Activated T-cell treated with anti-CD3 and anti-CD28 coated beads, Interleukin-2, amount 50 U/mL, for 72 hours (primary cell): ENCODE measurements around the gene PTPN13. TPM values are rescaled to one million over a fixed set of nuclear protein-coding genes. Genes with fewer than 3 reads are reported as not detected.

Experiments used
- ATAC-seq, 2 donors: fragments of 150-1000 bp; cut with Tn5 transposase; replicated peaks in 1 of 2; 2 replicates each; pipeline ENCODE4 v1.10.0; 2021; ENCODE audit warnings: moderate library complexity in 2 of 2, mild to moderate bottlenecking in 1 of 2
- DNase-seq, 2 donors: peaks; one replicate each; pipeline ENCODE4 v3.0.0; 2021 to 2022; ENCODE audit warnings: mixed read lengths in 1 of 2
- H3K27ac Mint-ChIP-seq: one replicate; pipeline ENCODE4 v1.8.0; 2022; ENCODE audit warnings: mild to moderate bottlenecking, moderate library complexity, mixed read lengths
- H3K27me3 Mint-ChIP-seq: one replicate; pipeline ENCODE4 v1.8.0; 2022; ENCODE audit warnings: low read depth, mixed read lengths
- H3K36me3 Mint-ChIP-seq, 2 donors: one replicate each; pipeline ENCODE4 v1.8.0; 2022; ENCODE audit warnings: mixed read lengths in 2 of 2, mild to moderate bottlenecking in 1 of 2; ENCODE audit not compliant: insufficient read depth in 2 of 2
- H3K4me1 Mint-ChIP-seq: one replicate; pipeline ENCODE4 v1.8.0; 2022; ENCODE audit warnings: low read depth, mixed read lengths
- H3K4me3 Mint-ChIP-seq, 2 donors: one replicate each; pipeline ENCODE4 v1.8.0; 2022; ENCODE audit warnings: mild to moderate bottlenecking in 2 of 2, mixed read lengths in 2 of 2, moderate library complexity in 2 of 2
- H3K9me3 Mint-ChIP-seq, 2 donors: one replicate each; pipeline ENCODE4 v1.8.0; 2022; ENCODE audit warnings: mixed read lengths in 2 of 2
- total RNA-seq, 2 donors: library from RNA; stranded (reverse); gene quantifications; one replicate each; pipeline ENCODE4 v1.2.3, GENCODE V29; 2022

PTPN13 gene, protein sequence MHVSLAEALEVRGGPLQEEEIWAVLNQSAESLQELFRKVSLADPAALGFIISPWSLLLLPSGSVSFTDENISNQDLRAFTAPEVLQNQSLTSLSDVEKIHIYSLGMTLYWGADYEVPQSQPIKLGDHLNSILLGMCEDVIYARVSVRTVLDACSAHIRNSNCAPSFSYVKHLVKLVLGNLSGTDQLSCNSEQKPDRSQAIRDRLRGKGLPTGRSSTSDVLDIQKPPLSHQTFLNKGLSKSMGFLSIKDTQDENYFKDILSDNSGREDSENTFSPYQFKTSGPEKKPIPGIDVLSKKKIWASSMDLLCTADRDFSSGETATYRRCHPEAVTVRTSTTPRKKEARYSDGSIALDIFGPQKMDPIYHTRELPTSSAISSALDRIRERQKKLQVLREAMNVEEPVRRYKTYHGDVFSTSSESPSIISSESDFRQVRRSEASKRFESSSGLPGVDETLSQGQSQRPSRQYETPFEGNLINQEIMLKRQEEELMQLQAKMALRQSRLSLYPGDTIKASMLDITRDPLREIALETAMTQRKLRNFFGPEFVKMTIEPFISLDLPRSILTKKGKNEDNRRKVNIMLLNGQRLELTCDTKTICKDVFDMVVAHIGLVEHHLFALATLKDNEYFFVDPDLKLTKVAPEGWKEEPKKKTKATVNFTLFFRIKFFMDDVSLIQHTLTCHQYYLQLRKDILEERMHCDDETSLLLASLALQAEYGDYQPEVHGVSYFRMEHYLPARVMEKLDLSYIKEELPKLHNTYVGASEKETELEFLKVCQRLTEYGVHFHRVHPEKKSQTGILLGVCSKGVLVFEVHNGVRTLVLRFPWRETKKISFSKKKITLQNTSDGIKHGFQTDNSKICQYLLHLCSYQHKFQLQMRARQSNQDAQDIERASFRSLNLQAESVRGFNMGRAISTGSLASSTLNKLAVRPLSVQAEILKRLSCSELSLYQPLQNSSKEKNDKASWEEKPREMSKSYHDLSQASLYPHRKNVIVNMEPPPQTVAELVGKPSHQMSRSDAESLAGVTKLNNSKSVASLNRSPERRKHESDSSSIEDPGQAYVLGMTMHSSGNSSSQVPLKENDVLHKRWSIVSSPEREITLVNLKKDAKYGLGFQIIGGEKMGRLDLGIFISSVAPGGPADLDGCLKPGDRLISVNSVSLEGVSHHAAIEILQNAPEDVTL (N-terminal part only)
- 1 to 10 TPM; 2.4 to 7.8 TPM for total RNA-seq

GRCh38 chr4:86593688-86594558 is at the start of gene PTPN13:
Gene PTPN13 (plus strand): TSS chr4:86594315. CDS start chr4:86635257, 40,942 bp downstream.
- peak within 1 kb of the TSS; percentile 78 to 88 for H3K4me3 Mint-ChIP-seq
- no peaks in the 10 kb centered on the region for H3K9me3 Mint-ChIP-seq
- peaks cover 0 to 1% of the 10 kb centered on the region in 2 donors for H3K36me3 Mint-ChIP-seq
- peaks cover 10% of the 10 kb centered on the region for H3K4me1 Mint-ChIP-seq
- peak; percentile 71 to 78 for DNase-seq
- H3K27me3 Mint-ChIP-seq = peaks cover 52% of the 10 kb centered on the region
- peak within 1 kb of the TSS; percentile 38 for H3K27ac Mint-ChIP-seq
- ATAC-seq = peak; percentile 92 to 94

DNA sequence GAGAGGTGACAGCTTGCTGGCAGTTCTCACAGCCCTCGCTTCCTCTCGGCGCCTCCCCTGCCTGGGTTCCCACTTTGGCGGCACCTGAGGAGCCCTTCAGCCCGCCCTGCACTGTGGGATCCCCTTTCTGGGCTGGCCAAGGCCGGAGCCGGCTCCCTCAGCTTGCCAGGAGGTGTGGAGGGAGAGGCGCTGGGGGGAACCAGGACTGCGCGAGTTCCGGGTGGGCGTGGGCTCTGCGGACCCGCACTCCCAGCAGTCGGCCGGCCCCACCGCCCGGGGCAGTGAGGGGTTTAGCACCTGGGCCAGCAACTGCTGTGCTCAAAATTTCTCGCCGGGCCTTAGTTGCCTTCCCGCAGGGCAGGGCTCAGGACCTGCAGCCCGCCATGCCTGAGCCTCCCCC is 47.0 kb upstream of the PTPN13 start:
- Mint-ChIP-seq H3K36me3 (peaks cover 0 to 5% of the 10 kb centered on the region in 2 donors), H3K27ac (no peak overlapping the region), H3K4me3 (no peak overlapping the region), H3K4me1 (peaks cover 23% of the 10 kb centered on the region), H3K27me3 (no peaks in the 10 kb centered on the region), H3K9me3 (peaks cover 0 to 3% of the 10 kb centered on the region in 2 donors)
- DNase-seq (no peak), ATAC-seq (no peak)

- Mint-ChIP-seq H3K4me1 (peaks cover 13% of the 10 kb centered on the region), H3K9me3 (peaks cover 0 to 3% of the 10 kb centered on the region in 2 donors), H3K27ac (no peak overlapping the region), H3K27me3 (no peaks in the 10 kb centered on the region), H3K4me3 (no peak overlapping the region), H3K36me3 (peaks cover 0 to 5% of the 10 kb centered on the region in 2 donors)
- ATAC-seq = no peak
- DNase-seq = no peak
These were observed 44.8 kb upstream of the PTPN13 start for GRCh38 chr4:86549163-86549788.

DNA sequence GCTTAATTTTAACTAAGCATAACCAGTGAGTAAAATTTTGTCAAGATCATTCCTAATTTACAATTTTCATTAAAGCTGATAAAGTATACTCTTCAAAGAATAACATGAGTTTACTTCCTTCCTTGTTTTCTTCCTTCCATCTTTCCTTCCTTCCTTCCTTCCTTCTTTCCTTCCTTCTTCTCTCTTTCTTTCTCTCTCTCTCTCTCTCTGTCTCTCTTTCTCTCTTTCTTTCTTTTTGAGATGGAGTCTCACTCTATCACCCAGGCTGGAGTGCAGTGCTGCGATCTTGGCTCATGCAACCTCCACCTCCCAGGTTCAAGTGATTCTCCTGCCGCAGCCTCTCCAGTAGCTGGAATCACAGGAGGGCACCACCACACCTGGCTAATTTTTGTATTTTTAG is 42.7 kb upstream of the PTPN13 start:
- H3K4me1 Mint-ChIP-seq = no peaks in the 10 kb centered on the region
- H3K9me3 Mint-ChIP-seq = no peaks in the 10 kb centered on the region
- no peak overlapping the region for H3K4me3 Mint-ChIP-seq
- peaks cover 8% of the 10 kb centered on the region for H3K27me3 Mint-ChIP-seq
- no peak for DNase-seq
- H3K27ac Mint-ChIP-seq = no peak overlapping the region
- ATAC-seq = no peak
- no peaks in the 10 kb centered on the region for H3K36me3 Mint-ChIP-seq

DNA sequence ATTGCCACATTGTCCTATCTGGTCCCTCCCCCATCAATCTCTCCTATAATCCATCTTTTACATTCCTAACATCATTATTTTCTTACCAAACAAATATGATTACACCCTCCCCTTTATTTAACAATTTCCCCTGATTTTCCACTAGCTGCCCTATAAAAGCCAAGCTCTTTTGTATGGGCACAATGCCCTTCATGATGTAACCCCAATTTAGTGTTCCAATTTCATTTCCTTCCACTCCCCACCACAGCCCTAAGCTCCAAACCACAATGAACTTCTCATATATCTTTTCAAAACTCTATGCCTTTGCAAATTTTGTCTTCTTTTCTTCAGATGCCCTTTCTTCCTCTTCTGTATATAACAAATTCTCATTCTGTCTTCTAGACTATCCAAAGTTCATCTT is 39.5 kb upstream of the PTPN13 start:
- no peaks in the 10 kb centered on the region for H3K9me3 Mint-ChIP-seq
- H3K4me3 Mint-ChIP-seq = no peak overlapping the region
- ATAC-seq = no peak

DNA sequence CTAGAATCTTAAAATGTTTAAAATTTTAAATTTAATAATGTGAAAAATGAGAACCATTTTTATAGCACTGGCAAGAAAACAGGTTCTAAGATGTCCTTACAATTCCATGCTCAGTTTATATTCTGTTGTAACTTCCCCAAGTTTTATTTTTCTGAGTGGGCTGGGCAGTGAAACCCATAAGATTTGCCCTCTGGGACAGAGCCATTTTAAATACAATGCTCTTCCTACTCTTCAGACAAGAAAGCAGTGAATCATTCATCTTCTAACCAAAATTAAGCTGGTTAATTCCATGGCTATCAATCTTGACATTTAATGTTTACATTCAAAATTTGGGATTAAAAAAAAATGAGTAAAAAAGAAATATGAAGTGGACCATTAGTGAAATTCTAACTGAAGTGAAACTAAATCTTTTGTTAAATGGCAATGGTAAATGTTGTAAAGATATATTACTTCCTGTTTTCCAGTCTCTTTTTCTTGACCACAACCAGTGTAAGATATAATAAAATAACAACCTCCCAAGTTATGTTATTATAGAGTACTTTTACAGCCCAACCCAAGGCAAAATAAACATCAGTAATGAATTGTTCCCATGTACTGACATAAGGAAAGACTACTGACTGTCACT is 37.2 kb upstream of the PTPN13 start:
- Mint-ChIP-seq H3K4me1 (no peaks in the 10 kb centered on the region), H3K4me3 (no peak overlapping the region), H3K9me3 (no peaks in the 10 kb centered on the region), H3K27me3 (peaks cover 8% of the 10 kb centered on the region), H3K36me3 (no peaks in the 10 kb centered on the region), H3K27ac (no peak overlapping the region)
- ATAC-seq (no peak), DNase-seq (no peak)

More for the DNA sequence above, 39.5 kb upstream of the PTPN13 start:
- no peak for DNase-seq
- Mint-ChIP-seq H3K4me1 (no peaks in the 10 kb centered on the region), H3K27me3 (peaks cover 8% of the 10 kb centered on the region), H3K27ac (no peak overlapping the region), H3K36me3 (no peaks in the 10 kb centered on the region)

DNA sequence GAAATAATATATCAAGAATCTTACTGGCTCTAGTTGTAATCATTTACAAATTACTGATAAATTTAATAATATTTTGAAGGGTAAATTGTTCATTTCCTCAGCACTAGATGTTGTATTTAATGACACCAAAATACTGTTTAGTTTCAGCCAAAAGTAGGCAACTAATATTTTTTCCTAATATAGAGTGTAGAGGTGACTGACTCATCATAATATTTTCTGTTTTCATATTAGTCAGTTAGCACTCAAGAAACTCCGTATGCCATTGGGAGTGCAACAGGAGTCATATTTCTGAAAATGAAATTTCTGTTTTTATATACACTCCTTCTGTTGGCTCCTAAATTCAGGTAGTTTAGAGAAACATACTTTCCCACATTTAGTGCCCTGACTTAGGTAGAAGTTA is 36.6 kb upstream of the PTPN13 start:
- Mint-ChIP-seq H3K4me1 (no peaks in the 10 kb centered on the region), H3K4me3 (no peak overlapping the region), H3K36me3 (no peaks in the 10 kb centered on the region), H3K27me3 (peaks cover 8% of the 10 kb centered on the region), H3K9me3 (no peaks in the 10 kb centered on the region), H3K27ac (no peak overlapping the region)
- DNase-seq (no peak), ATAC-seq (no peak)

DNA sequence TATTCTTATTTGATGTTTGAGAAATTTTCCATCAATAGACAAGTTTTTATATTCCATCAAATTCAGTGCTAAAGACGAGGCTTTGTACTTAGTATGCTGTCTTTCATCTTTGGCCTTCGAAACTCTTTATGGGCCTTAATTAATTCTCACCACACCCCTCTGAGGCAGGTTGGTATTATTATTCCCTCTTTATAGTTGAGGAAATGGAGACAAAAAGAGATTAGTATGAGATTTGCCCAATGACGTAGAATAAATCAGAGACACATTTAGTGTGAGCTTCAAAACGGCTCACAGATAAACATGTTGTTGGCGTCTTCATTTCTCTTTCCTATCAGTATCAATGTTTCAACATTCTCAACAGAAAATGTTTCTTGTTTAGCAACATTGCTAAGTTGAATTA is 35.9 kb upstream of the PTPN13 start:
- H3K4me3 Mint-ChIP-seq = no peak overlapping the region
- ATAC-seq = no peak

GRCh38 chr4:86558797-86559196 is 35.3 kb upstream of the PTPN13 start:
- Mint-ChIP-seq H3K36me3 (no peaks in the 10 kb centered on the region), H3K4me3 (no peak overlapping the region), H3K27me3 (peaks cover 8% of the 10 kb centered on the region), H3K27ac (no peak overlapping the region), H3K4me1 (no peaks in the 10 kb centered on the region), H3K9me3 (no peaks in the 10 kb centered on the region)
- DNase-seq = no peak
- ATAC-seq = no peak

More for the DNA sequence above, 35.9 kb upstream of the PTPN13 start:
- Mint-ChIP-seq H3K36me3 (no peaks in the 10 kb centered on the region), H3K9me3 (no peaks in the 10 kb centered on the region), H3K27ac (no peak overlapping the region), H3K4me1 (no peaks in the 10 kb centered on the region), H3K27me3 (peaks cover 8% of the 10 kb centered on the region)
- DNase-seq = no peak

GRCh38 chr4:86560447-86560846 is 33.7 kb upstream of the PTPN13 start:
- Mint-ChIP-seq H3K27me3 (no peaks in the 10 kb centered on the region), H3K27ac (no peak overlapping the region), H3K36me3 (no peaks in the 10 kb centered on the region), H3K4me3 (no peak overlapping the region), H3K9me3 (no peaks in the 10 kb centered on the region), H3K4me1 (no peaks in the 10 kb centered on the region)
- DNase-seq (no peak), ATAC-seq (no peak)

DNA sequence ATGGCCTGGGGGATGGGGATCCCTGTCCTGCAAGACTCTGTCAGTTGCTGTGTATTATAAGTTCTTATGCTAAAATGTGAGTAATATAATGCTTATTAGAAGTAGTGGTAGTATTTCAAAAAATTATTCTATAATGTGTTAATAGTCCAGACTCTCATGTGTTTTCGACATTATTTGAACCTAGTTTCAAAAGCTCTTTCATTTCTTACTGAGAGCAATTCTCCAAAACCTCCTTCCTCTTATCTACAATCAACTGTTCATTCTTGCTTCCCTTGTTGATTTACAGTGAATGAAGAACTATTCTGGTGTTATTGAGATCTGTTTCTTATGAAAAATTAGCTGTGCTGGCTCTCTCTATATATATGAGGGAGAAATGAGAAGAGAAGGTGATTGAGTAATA is 32.9 kb upstream of the PTPN13 start:
- DNase-seq (no peak), ATAC-seq (no peak)
- Mint-ChIP-seq H3K4me3 (no peak overlapping the region), H3K36me3 (no peaks in the 10 kb centered on the region), H3K9me3 (no peaks in the 10 kb centered on the region), H3K27ac (no peak overlapping the region), H3K27me3 (no peaks in the 10 kb centered on the region), H3K4me1 (no peaks in the 10 kb centered on the region)
